GM19238 (cell line): Measurements from ENCODE around the gene JMY.

Experiments used
- DNase-seq: peaks from one replicate; pipeline ENCODE4 v3.0.0; 2011; ENCODE audit warnings: low spot score; ENCODE audit not compliant: insufficient read length

The JMY gene

DNA sequence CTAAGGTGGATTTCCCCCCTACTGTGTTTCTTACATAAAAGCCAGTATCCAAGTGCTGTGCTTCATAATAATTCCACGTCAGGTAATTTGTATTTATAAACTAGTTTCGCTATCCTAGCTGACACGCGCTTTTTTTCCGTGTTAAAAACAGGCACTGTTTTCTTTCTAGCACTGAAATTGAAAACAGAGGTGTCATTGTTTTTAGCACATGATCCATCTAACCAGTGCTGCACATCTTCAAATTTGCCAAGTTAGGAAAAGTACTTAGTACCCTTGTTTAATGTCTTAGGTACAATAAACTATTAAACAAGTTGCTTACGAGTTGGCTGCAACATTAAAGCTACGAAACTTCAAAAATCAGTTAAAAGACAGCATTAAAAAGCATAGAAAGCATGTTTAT, 49.9 kb downstream of the JMY start:
- DNase-seq, result no peak

DNA sequence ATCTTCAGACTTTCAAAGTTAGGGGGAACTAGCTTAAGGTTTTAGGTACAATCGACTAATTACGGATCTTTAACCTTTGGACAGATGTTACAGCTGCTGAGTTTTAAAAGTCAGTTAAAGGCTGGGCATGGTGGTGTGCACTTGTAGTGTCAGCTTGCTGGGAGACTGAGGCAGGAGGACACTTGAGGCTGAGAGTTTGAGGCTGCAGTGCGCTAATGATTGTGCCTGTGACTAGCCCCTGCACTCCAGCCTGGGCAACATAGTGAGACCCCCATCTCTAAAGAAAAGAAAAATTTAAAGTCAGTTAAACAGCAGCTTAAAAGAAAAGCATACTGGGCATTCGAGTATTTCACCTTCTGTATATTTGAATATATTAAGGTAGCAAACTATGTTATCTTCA, 51.4 kb downstream of the JMY start:
- DNase-seq, result no peak

DNA sequence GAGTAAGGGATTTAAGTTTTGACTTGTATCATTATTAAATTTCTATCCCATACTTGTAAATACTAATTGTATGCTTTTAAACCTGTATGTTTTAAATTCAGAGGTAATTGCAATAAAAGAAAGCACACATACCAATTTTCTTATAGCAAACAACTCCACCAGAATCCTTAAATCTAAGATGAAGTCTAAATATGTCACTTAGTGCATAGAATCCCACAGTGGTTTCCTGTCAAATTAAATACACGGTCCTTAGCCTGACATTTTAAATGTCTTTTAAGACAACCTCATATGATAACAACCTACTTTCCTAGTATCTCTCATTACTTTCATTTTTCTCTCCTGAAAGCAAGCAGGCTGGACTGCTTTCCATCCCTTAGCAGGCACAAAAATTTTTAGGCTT, 52.0 kb downstream of the JMY start:
- no peak for DNase-seq

DNA sequence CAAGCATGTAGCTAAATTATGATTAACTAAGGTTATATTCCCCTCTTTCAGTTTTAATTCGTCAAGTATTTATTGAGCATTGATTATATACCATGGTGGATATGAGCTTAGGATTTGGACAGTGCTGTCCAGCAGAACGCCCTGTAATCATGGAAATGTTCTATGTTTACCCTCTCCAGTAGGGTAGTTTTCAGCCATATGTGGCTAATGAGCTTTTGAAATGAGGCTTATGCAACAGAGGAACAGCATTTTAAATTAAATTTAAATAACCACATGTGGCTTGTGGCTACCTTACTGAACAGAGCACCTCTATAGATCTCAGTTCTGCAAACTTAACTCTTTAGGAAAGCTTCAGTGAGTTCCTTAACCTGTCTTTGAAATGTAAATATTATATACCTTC, 59.1 kb downstream of the JMY start:
- no peak for DNase-seq

DNA sequence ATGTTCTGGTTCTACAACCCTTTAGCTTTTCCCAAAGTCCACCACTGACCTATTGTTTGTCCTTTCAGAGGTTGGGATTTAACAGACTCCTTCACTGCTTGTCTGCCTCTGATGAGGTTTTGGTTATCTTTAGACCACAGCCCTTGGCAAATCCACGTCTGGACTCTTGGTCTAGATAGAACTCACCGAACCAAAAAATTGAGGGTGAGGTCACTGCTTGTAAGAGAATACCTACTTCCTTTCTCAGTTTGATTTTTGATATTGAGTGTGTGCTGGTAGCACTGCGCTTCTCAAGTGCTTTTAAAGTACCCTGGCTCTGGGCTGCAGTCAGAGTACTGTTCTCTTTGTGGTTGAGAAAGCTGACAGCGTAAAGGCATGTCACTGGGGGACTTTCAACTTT, 61.7 kb downstream of the JMY start:
- DNase-seq, result no peak

DNA sequence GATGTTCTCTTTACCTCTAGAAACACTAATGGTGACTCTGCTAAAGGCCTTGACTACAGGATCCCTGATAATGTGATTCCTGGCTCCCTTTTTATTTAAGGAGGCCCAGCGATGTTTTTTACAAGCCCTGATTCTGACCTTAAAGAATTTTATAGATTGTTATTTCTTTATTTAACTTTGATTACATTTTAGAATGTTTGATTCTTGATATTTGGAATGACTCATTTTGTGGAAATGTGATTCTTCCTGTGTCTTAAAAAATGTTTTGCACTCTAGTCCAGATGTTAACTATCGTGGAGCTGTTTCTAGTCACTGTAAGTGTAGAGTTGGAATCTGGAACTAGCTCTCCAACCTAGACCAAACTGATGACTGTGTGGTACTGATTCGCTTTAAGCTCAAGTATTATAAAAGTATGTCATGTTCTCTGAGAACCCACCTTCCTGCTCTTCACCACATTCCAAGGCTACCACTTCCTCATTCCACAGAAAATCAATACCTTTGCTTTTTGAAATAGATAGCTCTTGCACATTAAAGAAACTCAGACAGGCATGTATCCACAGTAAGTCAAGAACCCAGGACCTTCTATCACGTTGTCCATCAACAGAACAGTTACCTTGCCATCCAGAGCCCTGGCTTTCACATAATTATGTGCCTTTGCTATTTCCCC, 65.2 kb downstream of the JMY start:
- no peak for DNase-seq

DNA sequence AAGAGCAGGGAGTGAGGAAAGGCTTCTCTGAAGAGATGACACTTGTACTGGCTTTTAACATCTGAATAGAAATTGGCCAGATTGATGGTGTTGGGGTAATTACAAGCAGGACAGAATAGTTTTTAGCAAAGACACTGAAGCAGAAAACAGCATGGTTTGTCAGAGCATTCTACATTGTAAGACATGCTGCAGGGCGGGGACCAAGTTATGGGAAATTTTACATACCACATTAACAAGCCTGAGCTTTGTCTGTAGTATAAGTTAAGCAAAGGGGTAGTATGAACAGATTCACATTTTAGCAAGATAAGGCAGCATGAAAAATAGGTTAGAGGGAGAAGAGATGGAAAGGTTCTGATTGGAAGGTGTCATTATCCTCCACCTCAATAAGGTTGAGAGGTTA, 66.5 kb downstream of the JMY start:
- DNase-seq, result no peak

DNA sequence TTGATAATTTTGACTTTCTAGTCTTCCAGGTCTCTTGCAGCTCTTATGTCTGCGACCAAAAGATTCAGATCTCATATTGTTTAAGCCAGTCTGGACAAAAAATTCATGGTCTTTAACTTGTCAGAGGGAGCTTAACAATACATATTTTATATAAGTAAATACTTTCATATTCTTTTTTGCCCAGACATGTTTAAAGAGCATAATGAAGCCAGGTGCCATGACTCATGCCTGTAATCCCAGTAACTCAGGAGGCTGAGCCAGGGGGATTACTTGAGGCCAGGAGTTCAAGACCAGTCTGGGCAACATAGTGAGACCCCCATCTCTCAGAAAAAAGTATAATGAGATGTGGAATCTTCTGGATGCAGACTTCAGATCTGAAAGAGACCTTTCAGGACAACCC, 69.8 kb downstream of the JMY start:
- no peak for DNase-seq

DNA sequence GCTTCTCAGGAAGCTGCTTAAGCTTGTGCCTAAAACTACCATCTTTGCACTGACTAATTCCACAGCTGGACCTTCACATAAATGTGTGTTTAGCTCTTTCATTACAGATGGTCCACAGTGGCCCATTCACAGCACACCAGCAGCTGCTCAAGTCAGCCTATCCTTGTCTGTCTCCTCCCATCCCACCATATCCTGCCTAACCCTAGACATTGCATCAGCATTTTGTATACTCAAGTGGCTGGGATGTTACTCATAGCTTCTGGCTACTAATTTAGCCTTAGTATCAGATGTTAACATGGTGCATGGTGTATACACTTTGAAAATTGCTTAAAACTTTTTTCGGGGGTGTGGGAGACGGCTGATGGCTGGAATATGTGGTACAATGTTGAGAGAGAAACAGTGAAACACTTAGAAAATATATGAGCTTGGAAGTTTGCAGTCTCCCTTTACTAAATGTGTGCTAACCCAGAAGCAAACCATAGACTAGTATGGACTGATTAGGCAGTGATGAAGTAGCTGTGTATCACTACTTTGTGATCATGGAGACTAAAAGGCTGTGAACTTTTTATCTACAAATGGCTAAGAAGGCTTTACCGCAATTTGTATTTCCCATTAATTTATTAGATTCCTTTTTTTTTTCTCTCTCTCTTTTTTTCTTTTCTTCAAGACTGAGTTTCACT, 83.1 kb downstream of the JMY start:
- no peak for DNase-seq

DNA sequence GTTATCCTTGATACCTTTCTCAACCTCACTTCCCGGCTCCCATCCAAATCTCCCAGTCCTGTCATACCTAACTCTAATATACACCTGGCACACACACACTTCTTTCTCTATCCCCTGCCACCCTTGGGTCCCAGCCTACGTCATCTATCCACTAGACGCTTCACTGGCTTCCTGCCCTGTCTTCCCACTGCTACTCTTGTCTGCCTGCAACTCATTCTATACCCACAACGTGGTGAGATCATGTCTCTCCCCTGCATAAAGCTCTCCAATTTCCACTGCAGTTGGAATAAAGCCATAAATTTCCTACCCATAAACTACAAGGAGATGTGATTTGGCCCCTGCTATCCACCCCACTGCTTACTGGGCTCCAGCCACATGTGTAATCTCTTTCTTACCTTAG, 93.5 kb downstream of the JMY start:
- DNase-seq, result no peak

DNA sequence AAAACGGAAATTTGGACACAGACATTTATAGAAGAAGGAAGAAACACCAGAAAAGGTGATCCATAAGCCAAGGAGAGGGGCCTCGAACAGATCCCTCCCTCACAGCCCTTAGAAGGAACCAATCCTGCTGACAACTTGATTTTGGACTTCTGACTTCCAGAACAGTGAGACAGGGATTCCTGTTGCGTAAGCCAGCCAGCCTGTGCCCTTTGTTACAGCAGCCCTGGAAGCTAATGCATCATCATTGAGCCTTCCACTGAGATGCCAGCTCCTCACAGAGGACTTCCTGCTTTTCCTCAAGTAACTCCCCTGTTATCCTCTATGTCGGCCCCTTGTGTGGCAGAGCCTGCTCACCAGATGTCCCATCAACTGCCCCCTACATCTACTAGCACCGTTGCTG, 94.1 kb downstream of the JMY start:
- no peak for DNase-seq

DNA sequence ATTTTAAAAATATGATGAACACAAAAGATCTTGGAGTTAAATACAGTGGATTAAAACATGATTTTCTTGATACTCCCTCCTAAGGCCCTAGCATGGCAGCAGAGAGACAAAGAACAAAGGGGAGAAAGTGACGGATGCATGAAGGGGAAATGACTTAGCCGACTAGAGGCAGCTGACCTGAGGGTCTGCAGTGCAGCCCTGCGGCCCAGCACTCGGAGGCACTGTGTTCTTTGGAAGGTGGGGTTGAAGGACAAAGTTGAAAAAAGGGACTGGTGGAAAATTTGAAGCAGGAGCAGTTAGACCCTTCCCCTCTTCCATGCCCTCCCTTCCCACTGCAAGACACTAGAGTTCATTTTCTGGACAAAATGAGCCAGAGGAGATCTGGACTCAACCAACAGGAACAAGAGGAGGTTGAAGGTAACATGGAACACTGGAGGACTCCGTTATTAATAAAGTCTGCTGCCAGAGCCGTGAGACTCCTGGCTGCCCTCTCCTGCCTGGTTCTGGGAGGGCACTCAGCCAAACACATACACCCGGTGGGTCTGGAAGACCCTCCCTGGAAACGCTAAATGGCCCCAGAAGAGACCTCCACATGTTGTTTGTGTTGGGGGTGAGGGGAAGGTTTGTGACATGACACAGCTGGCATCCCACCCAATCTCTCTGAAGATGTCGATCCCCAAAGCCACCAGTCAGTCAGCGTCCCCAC, 98.1 kb downstream of the JMY start:
- no peak for DNase-seq

DNA sequence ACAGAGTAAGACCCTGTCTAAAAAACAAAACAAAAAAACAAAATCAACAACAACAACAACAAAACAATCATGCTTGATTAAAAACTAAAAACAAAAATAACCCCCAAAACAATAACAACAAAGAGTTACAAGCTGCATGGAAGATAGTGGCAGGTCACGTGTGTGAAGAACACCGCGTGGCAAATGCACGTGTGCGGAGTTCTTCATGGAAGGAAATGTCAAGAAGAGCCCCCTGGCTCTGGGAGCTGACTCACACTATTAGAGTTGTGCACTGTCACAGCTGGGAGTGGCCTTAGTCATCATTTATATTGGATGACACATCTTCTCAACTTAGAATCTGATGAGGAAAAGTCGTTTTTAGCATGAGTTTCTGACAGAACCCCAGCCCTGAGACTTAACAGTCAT, 110.5 kb downstream of the JMY start:
- DNase-seq, result no peak

DNA sequence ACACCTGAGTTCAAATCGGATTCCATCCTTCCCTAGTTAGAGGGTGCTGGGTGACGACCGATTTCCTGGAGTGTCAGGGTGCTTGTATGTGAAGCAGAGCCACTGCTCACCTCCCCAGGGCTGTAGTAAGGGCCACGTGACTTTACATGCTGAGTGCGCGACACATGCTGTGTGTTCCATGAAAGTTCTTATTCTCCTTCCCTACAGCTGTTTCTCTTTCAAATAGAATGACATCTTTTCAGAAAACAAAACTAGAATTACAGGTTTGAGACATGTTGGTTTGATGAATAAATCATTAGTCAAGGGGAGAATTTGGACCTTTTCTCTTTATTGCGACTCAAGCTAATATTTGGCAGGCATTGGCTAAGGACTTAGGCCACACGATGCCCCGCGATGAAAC, 113.1 kb downstream of the JMY start:
- DNase-seq, result no peak

DNA sequence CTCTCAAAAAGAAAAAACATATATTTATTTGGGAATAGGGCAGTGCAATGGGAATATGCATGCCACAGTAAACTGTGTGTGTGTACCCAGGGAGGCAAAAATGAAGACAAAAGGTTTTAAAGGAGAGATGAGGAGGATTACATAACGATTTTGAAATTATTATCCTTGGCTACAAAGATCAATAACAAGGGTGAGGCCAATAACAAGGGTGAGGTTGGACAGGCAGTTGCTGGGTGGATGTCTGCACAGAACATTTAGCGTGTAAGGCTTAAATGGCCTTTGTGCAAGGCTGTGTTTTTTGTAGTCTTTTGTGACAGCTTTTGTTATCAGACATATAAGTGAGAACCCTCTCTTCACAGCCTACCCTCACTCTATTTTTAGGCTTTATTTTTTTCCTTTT, 114.0 kb downstream of the JMY start:
- DNase-seq, result no peak

DNA sequence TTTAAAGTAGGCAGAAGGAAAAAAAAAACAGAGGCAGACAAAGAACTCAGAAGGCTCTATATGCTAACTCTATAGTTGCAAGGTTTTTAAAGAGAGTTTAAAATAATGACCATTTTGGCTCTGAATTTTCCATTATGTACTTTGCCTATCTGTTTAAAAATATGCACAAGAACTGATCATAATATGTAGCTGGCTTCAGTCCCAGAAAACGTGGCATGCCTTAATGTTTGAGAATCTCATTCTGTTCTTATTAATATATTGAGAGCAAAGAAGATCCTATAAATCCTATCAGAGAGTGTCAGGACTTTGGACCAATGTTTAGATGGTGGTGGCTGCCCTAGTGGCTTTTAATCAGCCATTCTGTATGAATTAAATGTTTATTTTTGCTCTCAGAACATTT, 121.5 kb downstream of the JMY start:
- DNase-seq, result no peak
